Smooth muscle cell (in vitro differentiated cells): ENCODE measurements around the gene KIF26B. TPM values are rescaled to one million over a fixed set of nuclear protein-coding genes. Genes with fewer than 3 reads are reported as not detected.

Source experiments
- DNase-seq: peaks from one replicate; lab custom pipeline; 2025; ENCODE audit not compliant: unreplicated experiment; lab: John Stamatoyannopoulos, UW
- H2AFZ ChIP-seq: fragments of 200-600 bp; sonication (generic); 2 replicates; pipeline ENCODE4 v1.6.0; 2016; ENCODE audit warnings: antibody characterized with exemption, low read depth, mild to moderate bottlenecking
- H3F3A ChIP-seq: fragments of 200-600 bp; sonication (generic); 2 replicates; pipeline ENCODE4 v1.6.0; 2017; ENCODE audit warnings: antibody characterized with exemption, low read depth
- H3K27ac ChIP-seq: fragments of 200-600 bp; sonication (generic); 2 replicates; pipeline ENCODE4 v1.5.1; 2016; ENCODE audit warnings: low read depth, mild to moderate bottlenecking
- H3K27me3 ChIP-seq: fragments of 200-600 bp; sonication (generic); 2 replicates; pipeline ENCODE4 v1.6.1; 2016; ENCODE audit warnings: low read depth, mild to moderate bottlenecking
- H3K36me3 ChIP-seq: fragments of 200-600 bp; sonication (generic); 2 replicates; pipeline ENCODE4 v1.5.1; 2016; ENCODE audit warnings: low read depth
- H3K4me1 ChIP-seq: fragments of 200-600 bp; sonication (generic); 2 replicates; pipeline ENCODE4 v1.5.1; 2016; ENCODE audit warnings: low read depth
- H3K4me2 ChIP-seq: fragments of 200-600 bp; sonication (generic); 2 replicates; pipeline ENCODE4 v1.6.0; 2016; ENCODE audit warnings: mild to moderate bottlenecking
- H3K4me3 ChIP-seq: fragments of 200-600 bp; sonication (generic); 2 replicates; pipeline ENCODE4 v1.5.1; 2016; ENCODE audit warnings: mild to moderate bottlenecking
- H3K79me2 ChIP-seq: fragments of 200-600 bp; sonication (generic); 2 replicates; pipeline ENCODE4 v1.6.0; 2016; ENCODE audit warnings: low read depth, mild to moderate bottlenecking
- H3K9ac ChIP-seq: fragments of 200-600 bp; sonication (generic); 2 replicates; pipeline ENCODE4 v1.6.0; 2016; ENCODE audit warnings: low read depth
- H3K9me3 ChIP-seq: fragments of 200-600 bp; sonication (generic); replicated peaks from 2 replicates; pipeline ENCODE4 v1.5.1; 2016; ENCODE audit warnings: low read depth
- H4K20me1 ChIP-seq: fragments of 200-600 bp; sonication (generic); 2 replicates; pipeline ENCODE4 v1.6.0; 2016; ENCODE audit warnings: low read depth
- WGBS: methylation state at CpG from one replicate; pipeline ENCODE4 v1.1.7; 2016; ENCODE audit warnings: low lambda C conversion rate; 5-methylcytosine and 5-hydroxymethylcytosine counted together
- polyA plus RNA-seq: library from polyadenylated mRNA; unstranded; fragments of >200 nt; fragmentation: Nextera tagmentation; extraction: Ambion mirVana; gene quantifications from 2 replicates; pipeline ENCODE4 v1.2.1, GENCODE V29; 2016
- total RNA-seq: library from RNA; depleted of rRNA; stranded (reverse); fragments of >200 nt; gene quantifications from 2 replicates; pipeline ENCODE4 v1.2.3, GENCODE V29; 2014
- TF ChIP-seq, protein P1 (sequence below): fragments of 200-600 bp; sonication (generic); IDR thresholded peaks from 2 replicates; pipeline ENCODE4 v1.5.1; 2017; ENCODE audit warnings: borderline replicate concordance, mild to moderate bottlenecking, antibody characterized with exemption; ENCODE audit not compliant: insufficient read depth, poor library complexity, severe bottlenecking

The KIF26B gene
- total and polyA plus RNA-seq, 2 experiments from 2014 or later = 24.9 to 43.3 TPM

DNA sequence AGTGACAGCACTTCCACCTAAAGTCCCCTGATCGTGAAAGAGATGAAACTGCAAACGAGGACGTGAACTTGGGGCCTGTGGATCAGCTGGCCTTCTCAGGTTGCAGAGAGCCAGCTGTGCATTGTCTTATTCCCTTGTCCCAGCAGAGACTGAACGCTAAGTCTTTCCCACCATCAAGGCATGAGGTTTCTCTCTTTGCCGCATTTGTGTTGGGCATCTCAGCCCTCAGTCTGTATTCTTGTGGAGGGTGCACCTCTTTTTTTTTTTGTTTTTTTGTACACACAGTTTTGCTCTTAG, 71.4 kb downstream of the KIF26B start:
- H2AFZ ChIP-seq = no peak overlapping the region
- H3K9ac ChIP-seq = no peak overlapping the region
- peaks cover 2% of the 10 kb centered on the region for H3K4me1 ChIP-seq
- H3K27ac ChIP-seq = no peak overlapping the region
- no peak for DNase-seq
- H3K27me3 ChIP-seq = no peaks in the 10 kb centered on the region
- TF ChIP-seq, protein P1, sequence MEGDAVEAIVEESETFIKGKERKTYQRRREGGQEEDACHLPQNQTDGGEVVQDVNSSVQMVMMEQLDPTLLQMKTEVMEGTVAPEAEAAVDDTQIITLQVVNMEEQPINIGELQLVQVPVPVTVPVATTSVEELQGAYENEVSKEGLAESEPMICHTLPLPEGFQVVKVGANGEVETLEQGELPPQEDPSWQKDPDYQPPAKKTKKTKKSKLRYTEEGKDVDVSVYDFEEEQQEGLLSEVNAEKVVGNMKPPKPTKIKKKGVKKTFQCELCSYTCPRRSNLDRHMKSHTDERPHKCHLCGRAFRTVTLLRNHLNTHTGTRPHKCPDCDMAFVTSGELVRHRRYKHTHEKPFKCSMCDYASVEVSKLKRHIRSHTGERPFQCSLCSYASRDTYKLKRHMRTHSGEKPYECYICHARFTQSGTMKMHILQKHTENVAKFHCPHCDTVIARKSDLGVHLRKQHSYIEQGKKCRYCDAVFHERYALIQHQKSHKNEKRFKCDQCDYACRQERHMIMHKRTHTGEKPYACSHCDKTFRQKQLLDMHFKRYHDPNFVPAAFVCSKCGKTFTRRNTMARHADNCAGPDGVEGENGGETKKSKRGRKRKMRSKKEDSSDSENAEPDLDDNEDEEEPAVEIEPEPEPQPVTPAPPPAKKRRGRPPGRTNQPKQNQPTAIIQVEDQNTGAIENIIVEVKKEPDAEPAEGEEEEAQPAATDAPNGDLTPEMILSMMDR = no peak
- no peak overlapping the region for H3K4me3 ChIP-seq
- peaks cover 19% of the 10 kb centered on the region for H3F3A ChIP-seq
- no peaks in the 10 kb centered on the region for H3K9me3 ChIP-seq
- H3K79me2 ChIP-seq = peaks cover 72% of the 10 kb centered on the region
- H3K4me2 ChIP-seq = no peak overlapping the region
- no peaks in the 10 kb centered on the region for H3K36me3 ChIP-seq
- WGBS = 94% methylated on average over 5 of the region's 5 CpGs
- peaks cover 84% of the 10 kb centered on the region for H4K20me1 ChIP-seq

DNA sequence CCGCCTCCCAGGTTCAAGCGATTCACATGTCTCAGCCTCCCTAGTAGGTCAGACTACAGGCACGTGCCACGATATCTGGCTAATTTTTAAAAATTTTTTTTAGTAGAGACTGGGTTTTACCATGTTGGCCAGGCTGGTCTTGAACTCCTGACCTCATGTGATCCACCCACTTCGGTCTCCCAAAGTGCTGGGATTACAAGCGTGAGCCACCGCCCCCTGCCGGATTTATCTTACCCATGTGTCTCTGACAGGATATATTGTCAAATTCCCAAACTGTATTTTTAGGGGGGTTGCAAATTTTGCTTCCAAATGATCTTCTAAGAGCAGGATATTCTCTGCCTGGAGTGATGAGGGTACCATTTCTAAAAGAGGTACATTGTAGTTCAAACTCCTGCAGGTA, 74.3 kb downstream of the KIF26B start:
- H3K27me3 ChIP-seq = no peaks in the 10 kb centered on the region
- peaks cover 83% of the 10 kb centered on the region for H4K20me1 ChIP-seq
- TF ChIP-seq, protein P1 = no peak
- H2AFZ ChIP-seq = no peak overlapping the region
- DNase-seq = no peak
- peaks cover 68% of the 10 kb centered on the region for H3K79me2 ChIP-seq
- H3K9ac ChIP-seq = no peak overlapping the region
- H3K9me3 ChIP-seq = no peaks in the 10 kb centered on the region
- H3K27ac ChIP-seq = no peak overlapping the region
- H3K4me3 ChIP-seq = no peak overlapping the region
- peaks cover 23% of the 10 kb centered on the region for H3F3A ChIP-seq
- peaks cover 3% of the 10 kb centered on the region for H3K4me1 ChIP-seq
- 94% methylated on average over 8 of the region's 8 CpGs for WGBS
- no peak overlapping the region for H3K4me2 ChIP-seq
- H3K36me3 ChIP-seq = no peaks in the 10 kb centered on the region

DNA sequence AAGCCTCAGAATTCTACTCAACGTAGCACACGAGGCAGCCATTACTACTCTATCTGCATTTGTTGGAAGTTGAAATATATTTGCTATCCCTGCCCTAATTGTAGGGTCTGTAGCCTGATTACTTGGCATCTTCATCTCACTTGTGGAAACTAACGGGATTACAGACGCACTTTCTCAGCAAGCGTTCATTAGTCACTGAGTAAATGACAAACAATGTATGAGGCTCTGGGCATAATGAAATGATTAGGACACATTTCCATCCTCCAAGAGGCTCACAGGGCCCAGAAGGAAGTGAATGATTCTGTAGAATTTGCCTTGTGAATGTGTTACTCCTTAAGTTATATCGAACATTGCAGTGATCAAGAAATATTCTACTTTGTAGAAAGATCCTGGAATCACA, 78.1 kb downstream of the KIF26B start:
- no peaks in the 10 kb centered on the region for H3K36me3 ChIP-seq
- no peak overlapping the region for H3K4me3 ChIP-seq
- peaks cover 74% of the 10 kb centered on the region for H3K79me2 ChIP-seq
- H3K4me2 ChIP-seq = no peak overlapping the region
- H3K4me1 ChIP-seq = peaks cover 14% of the 10 kb centered on the region
- no peaks in the 10 kb centered on the region for H3K27me3 ChIP-seq
- 80% methylated on average over 6 of the region's 6 CpGs for WGBS
- no peak overlapping the region for H3K9ac ChIP-seq
- no peaks in the 10 kb centered on the region for H3K9me3 ChIP-seq
- DNase-seq = no peak
- H3K27ac ChIP-seq = no peak overlapping the region
- TF ChIP-seq, protein P1 = no peak
- H4K20me1 ChIP-seq = peaks cover 84% of the 10 kb centered on the region
- H2AFZ ChIP-seq = no peak overlapping the region
- peaks cover 14% of the 10 kb centered on the region for H3F3A ChIP-seq

DNA sequence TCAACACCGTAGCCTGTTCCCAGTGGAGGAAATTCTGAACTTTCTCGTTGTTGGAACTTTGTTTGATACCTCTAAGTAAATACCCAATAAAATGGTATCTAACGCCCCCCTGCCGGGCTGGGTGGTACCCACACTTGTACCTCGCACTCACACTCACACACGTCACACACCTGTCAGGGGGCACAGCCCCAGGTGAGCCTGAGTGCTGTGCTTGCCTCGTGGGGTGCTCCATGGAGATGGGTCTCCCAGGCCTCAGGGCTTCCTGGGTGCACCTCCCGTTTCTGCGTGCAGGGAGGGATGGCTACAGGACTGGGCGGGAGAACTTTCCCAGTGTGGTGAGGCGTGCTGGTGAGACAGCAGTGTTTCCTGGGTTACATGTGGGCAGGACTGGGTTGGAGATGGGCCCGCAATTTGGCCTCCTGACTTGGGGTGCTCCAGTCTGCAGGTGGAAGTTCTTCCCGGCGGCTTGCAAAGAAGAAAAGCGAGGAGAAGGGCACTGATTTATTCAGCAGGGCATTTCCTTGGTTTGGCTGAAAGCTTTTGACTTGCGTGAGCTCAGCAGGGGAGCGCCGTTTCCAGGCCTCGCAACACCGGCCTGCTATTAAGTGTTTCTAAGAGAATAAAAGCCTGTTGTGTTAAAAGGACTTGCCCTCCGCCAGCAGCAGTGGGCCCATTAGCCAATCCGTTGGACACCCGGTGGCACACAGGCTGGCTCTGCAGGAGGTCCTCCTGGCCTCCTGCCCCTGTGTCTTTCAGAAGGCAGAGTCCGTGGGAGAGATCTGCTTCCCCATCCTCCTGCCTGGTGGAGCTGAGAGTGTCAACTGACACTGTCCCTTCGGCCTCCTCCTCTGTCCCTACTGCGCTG, 79.7 kb downstream of the KIF26B start:
- no peak overlapping the region for H3K9ac ChIP-seq
- WGBS = 76% methylated on average over 26 of the region's 26 CpGs
- H3K27me3 ChIP-seq = no peaks in the 10 kb centered on the region
- H3K27ac ChIP-seq = no peak overlapping the region
- H2AFZ ChIP-seq = no peak overlapping the region
- peaks cover 76% of the 10 kb centered on the region for H3K79me2 ChIP-seq
- H3F3A ChIP-seq = peaks cover 14% of the 10 kb centered on the region
- no peaks in the 10 kb centered on the region for H3K36me3 ChIP-seq
- H3K4me3 ChIP-seq = no peak overlapping the region
- TF ChIP-seq, protein P1 = no peak
- no peak overlapping the region for H3K4me2 ChIP-seq
- no peaks in the 10 kb centered on the region for H3K9me3 ChIP-seq
- H4K20me1 ChIP-seq = peaks cover 85% of the 10 kb centered on the region
- H3K4me1 ChIP-seq = peaks cover 14% of the 10 kb centered on the region
- DNase-seq = no peak
